HepG2 (cell line): ENCODE measurements around the gene ATAD3A. TPM values are rescaled to one million over a fixed set of nuclear protein-coding genes. Genes with fewer than 3 reads are reported as not detected.
"Not testable (repeated sequence)": the region's sequence is repeated elsewhere in the genome, so short reads cannot be mapped to it uniquely, and the experiment has no call there.

Experiments
- ARID4A ChIP-seq: sonication (generic); formaldehyde crosslinking; IDR thresholded peaks from 2 replicates; pipeline ENCODE4 v1.5.0; 2020; ENCODE audit warnings: mild to moderate bottlenecking, missing genetic modification reagents, borderline replicate concordance
- FOXA3 ChIP-seq: IDR thresholded peaks from 2 replicates; pipeline ENCODE4 v1.6.1; 2016; ENCODE audit warnings: missing genetic modification reagents, missing compliant biosample characterization
- HNRNPL ChIP-seq: fragments of 200-400 bp; formaldehyde crosslinking; IDR thresholded peaks from 2 replicates; pipeline ENCODE4 v1.6.1; 2017; ENCODE audit warnings: mild to moderate bottlenecking, low read depth, low read length
- KLF16 ChIP-seq, 2 experiments: sonication (generic) in 1 of 2; formaldehyde crosslinking in 1 of 2; IDR thresholded peaks; 2 replicates each; pipeline versions ENCODE4 v1.6.1 to v1.8.0; 2016 to 2023; ENCODE audit warnings: missing genetic modification reagents in 2 of 2, missing compliant biosample characterization in 1 of 2
- KLF6 ChIP-seq: IDR thresholded peaks from 2 replicates; pipeline ENCODE4 v1.8.0; 2016; ENCODE audit warnings: missing biosample characterization, missing genetic modification reagents
- MAZ ChIP-seq, 2 experiments: sonication (generic) in 1 of 2; formaldehyde crosslinking in 1 of 2; IDR thresholded peaks; 2 replicates each; pipeline versions ENCODE4 v1.5.0 to v1.6.1; 2012 to 2020; ENCODE audit warnings: low read depth in 2 of 2, mild to moderate bottlenecking in 2 of 2, borderline replicate concordance in 1 of 2, improper control_type of control experiment in 1 of 2, low read length in 1 of 2, missing genetic modification reagents in 1 of 2, moderate library complexity in 1 of 2
- ZFX ChIP-seq: sonication (generic); formaldehyde crosslinking; IDR thresholded peaks from 2 replicates; pipeline ENCODE4 v1.4.0; 2020; ENCODE audit warnings: mild to moderate bottlenecking, low read depth, missing genetic modification reagents, moderate library complexity
- ZNF605 ChIP-seq: sonication (generic); formaldehyde crosslinking; IDR thresholded peaks from 2 replicates; pipeline ENCODE4 v1.8.0; 2022; ENCODE audit warnings: mild to moderate bottlenecking, missing genetic modification reagents
- ZNF609 ChIP-seq: sonication (generic); formaldehyde crosslinking; IDR thresholded peaks from 2 replicates; pipeline ENCODE4 v1.4.0; 2020; ENCODE audit warnings: mild to moderate bottlenecking, missing genetic modification reagents, borderline replicate concordance
- ZNF614 ChIP-seq: IDR thresholded peaks from 2 replicates; pipeline ENCODE4 v1.6.1; 2018; ENCODE audit warnings: missing biosample characterization, missing genetic modification reagents, inconsistent platforms, borderline replicate concordance
- polyA plus RNA-seq, 8 experiments: library from polyadenylated mRNA; depleted of rRNA in 3 of 8; stranded (reverse) in 7 of 8; unstranded in 1 of 8; fragments of >200 nt; fragmentation: Illumina TruSeq in 4 of 8; extraction: Trizol in 4 of 8; gene quantifications; 2 replicates each; pipeline versions ENCODE4 v1.2.1 to v1.2.3, GENCODE V29; 2011 to 2016; ENCODE audit warnings: low read depth in 4 of 8, missing spikeins in 1 of 8, mixed read lengths in 1 of 8; ENCODE audit not compliant: insufficient read depth in 1 of 8
- total RNA-seq, 5 experiments: library from RNA; depleted of rRNA; stranded (reverse); fragments of >200 nt; fragmentation: Illumina TruSeq; extraction: Trizol; gene quantifications; 2 replicates each; pipeline ENCODE4 v1.2.3, GENCODE V29; 2016; ENCODE audit warnings: low read depth in 1 of 5

ATAD3A gene
- total and polyA plus RNA-seq, 2 of the 13 experiments (the other 11 are each of a cell fraction or from before 2014, with no cell fraction given), result 10.6 to 49.0 TPM

GRCh38 chr1:1504777-1505365, 7.1 kb upstream of the ATAD3A start (continued):
- TF ChIP-seq KLF16 (CRISPR knock-in tag; IDR thresholded peaks at IDR 0.05) (peak in 1 of 2 experiments; percentile 24; a peak in 1 of 4 replicates), ARID4A (CRISPR knock-in tag) (0 out of 2 replicates have a peak, but pooled peaks have one; percentile 47), ZNF614 (CRISPR knock-in tag) (0 out of 2 replicates have a peak, but pooled peaks have one; percentile 17), KLF6 (CRISPR knock-in tag) (peak; percentile 18; the same call in 1 of the 2 replicates), MAZ (CRISPR knock-in tag; IDR thresholded peaks at IDR 0.05; ENCODE audit: low read depth) (peak; percentile 38; the same call in 1 of the 2 replicates), ZFX (peak; percentile 51; the same call in 1 of the 2 replicates), ZNF605 (peak; percentile 75; the same call in 1 of the 2 replicates), FOXA3 (peak; percentile 26; the same call in 1 of the 2 replicates), ZNF609 (CRISPR knock-in tag) (0 out of 2 replicates have a peak, but pooled peaks have one; percentile 33), HNRNPL (0 out of 2 replicates have a peak, but pooled peaks have one; percentile 21)
- not testable (repeated sequence) for TF ChIP-seq MAZ (IDR thresholded peaks at IDR 0.05; ENCODE audit: borderline replicate concordance, low read depth, low read length)
- TF ChIP-seq, all 625 proteins: peak for 52; not testable (repeated sequence) for 573
